Neural cell (in vitro differentiated cells): Measurements from ENCODE around the gene AVEN. TPM values are rescaled to one million over a fixed set of nuclear protein-coding genes. Genes with fewer than 3 reads are reported as not detected.

Experiments
- H2AFZ ChIP-seq: fragments of 200-600, 300-800 bp; sonication (generic), shearing (Covaris generic); 2 replicates; pipeline ENCODE4 v1.6.0; 2014; ENCODE audit warnings: low read depth, mild to moderate bottlenecking, antibody characterized with exemption, low read length, moderate library complexity
- H3F3A ChIP-seq: fragments of 200-600 bp; shearing (Covaris generic); 2 replicates; pipeline ENCODE4 v1.6.1; 2016; ENCODE audit warnings: mild to moderate bottlenecking, moderate library complexity, mixed read lengths, antibody characterized with exemption, low read length; ENCODE audit not compliant: insufficient read depth, poor library complexity, severe bottlenecking
- H3K27ac ChIP-seq: fragments of 200-600, 300-800 bp; sonication (generic), shearing (Covaris generic); 2 replicates; pipeline ENCODE4 v1.5.1; 2014; ENCODE audit warnings: mild to moderate bottlenecking, low read length, moderate library complexity
- H3K27me3 ChIP-seq: fragments of 300-800, 200-600 bp; sonication (generic), shearing (Covaris generic); 2 replicates; pipeline ENCODE4 v1.6.0; 2014; ENCODE audit warnings: mild to moderate bottlenecking, low read depth, low read length, moderate library complexity; ENCODE audit not compliant: insufficient read depth
- H3K36me3 ChIP-seq: fragments of 300-800, 200-600 bp; sonication (generic), shearing (Covaris generic); 2 replicates; pipeline ENCODE4 v1.5.1; 2014; ENCODE audit warnings: mild to moderate bottlenecking, antibody characterized with exemption, low read length, moderate library complexity; ENCODE audit not compliant: insufficient read depth
- H3K4me2 ChIP-seq: fragments of 300-800, 200-600 bp; sonication (generic), shearing (Covaris generic); 2 replicates; pipeline ENCODE4 v1.6.0; 2014; ENCODE audit warnings: mild to moderate bottlenecking, low read length
- H3K4me3 ChIP-seq: fragments of 300-800, 200-600 bp; sonication (generic), shearing (Covaris generic); 2 replicates; pipeline ENCODE4 v1.5.1; 2014; ENCODE audit warnings: mild to moderate bottlenecking, low read length, moderate library complexity
- H3K79me2 ChIP-seq: fragments of 200-600 bp; shearing (Covaris generic); replicated peaks from 2 replicates; pipeline ENCODE4 v1.6.0; 2014; ENCODE audit warnings: mild to moderate bottlenecking, low read length, moderate library complexity; ENCODE audit not compliant: insufficient read depth
- H3K9ac ChIP-seq: fragments of 300-800, 200-600 bp; sonication (generic), shearing (Covaris generic); 2 replicates; pipeline ENCODE4 v1.6.1; 2016; ENCODE audit warnings: mild to moderate bottlenecking, low read length, mixed read lengths
- H3K9me2 ChIP-seq: fragments of 200-600 bp; shearing (Covaris generic); 2 replicates; pipeline ENCODE4 v1.6.1; 2016; ENCODE audit warnings: mild to moderate bottlenecking, low read length, mixed read lengths; ENCODE audit not compliant: insufficient read depth
- H3K9me3 ChIP-seq: fragments of 200-600, 300-800 bp; sonication (generic), shearing (Covaris generic); 2 replicates; pipeline ENCODE4 v1.6.1; 2016; ENCODE audit warnings: mild to moderate bottlenecking, mixed run types, low read length, moderate library complexity, mixed read lengths
- H4K20me1 ChIP-seq: fragments of 200-600 bp; shearing (Covaris generic); 2 replicates; pipeline ENCODE4 v1.6.1; 2016; ENCODE audit warnings: mild to moderate bottlenecking, mixed run types; ENCODE audit not compliant: insufficient read depth
- EP300 ChIP-seq: fragments of 450-650 bp; conservative IDR thresholded peaks from 2 replicates; pipeline ENCODE4 v1.6.1; 2014; ENCODE audit warnings: antibody characterized with exemption, mild to moderate bottlenecking, moderate library complexity; ENCODE audit not compliant: poor library complexity, severe bottlenecking
- EZH2 ChIP-seq: fragments of 200-600, 300-800 bp; shearing (Covaris generic), sonication (generic); IDR thresholded peaks from 2 replicates; pipeline ENCODE4 v1.6.1; 2014; ENCODE audit warnings: antibody characterized with exemption, low read length, borderline replicate concordance, mild to moderate bottlenecking; ENCODE audit not compliant: insufficient read depth, poor library complexity, severe bottlenecking
- MXI1 ChIP-seq: fragments of 450-650 bp; conservative IDR thresholded peaks from 2 replicates; pipeline ENCODE4 v1.6.1; 2014; ENCODE audit warnings: antibody characterized with exemption, mild to moderate bottlenecking; ENCODE audit not compliant: poor library complexity, severe bottlenecking
- POLR2AphosphoS5 ChIP-seq: IDR thresholded peaks from 2 replicates; pipeline ENCODE4 v1.6.1; 2012
- RAD21 ChIP-seq: fragments of 450-650 bp; conservative IDR thresholded peaks from 2 replicates; pipeline ENCODE4 v1.6.1; 2014; ENCODE audit warnings: antibody characterized with exemption, mild to moderate bottlenecking, moderate library complexity
- SMC3 ChIP-seq: fragments of 450-650 bp; conservative IDR thresholded peaks from 2 replicates; pipeline ENCODE4 v1.6.1; 2014; ENCODE audit warnings: antibody characterized with exemption, mild to moderate bottlenecking, moderate library complexity; ENCODE audit not compliant: poor library complexity
- TAF1 ChIP-seq: IDR thresholded peaks from 2 replicates; pipeline ENCODE4 v1.6.1; 2012; ENCODE audit warnings: low read depth
- polyA plus RNA-seq: library from polyadenylated mRNA; depleted of rRNA; stranded (reverse); fragments of >200 nt; gene quantifications from 2 replicates; pipeline ENCODE4 v1.2.3, GENCODE V29; 2014
- TF ChIP-seq, protein P1 (sequence below): fragments of 450-650 bp; IDR thresholded peaks from 2 replicates; pipeline ENCODE4 v1.5.1; 2014; ENCODE audit warnings: antibody characterized with exemption, mild to moderate bottlenecking, moderate library complexity; ENCODE audit not compliant: poor library complexity, severe bottlenecking
- TF ChIP-seq, protein P2 (sequence below): IDR thresholded peaks from 2 replicates; pipeline ENCODE4 v1.6.1; 2012; ENCODE audit warnings: borderline replicate concordance

AVEN gene
- polyA plus RNA-seq, 1 donor from 2014 or later = 14.1 TPM

DNA sequence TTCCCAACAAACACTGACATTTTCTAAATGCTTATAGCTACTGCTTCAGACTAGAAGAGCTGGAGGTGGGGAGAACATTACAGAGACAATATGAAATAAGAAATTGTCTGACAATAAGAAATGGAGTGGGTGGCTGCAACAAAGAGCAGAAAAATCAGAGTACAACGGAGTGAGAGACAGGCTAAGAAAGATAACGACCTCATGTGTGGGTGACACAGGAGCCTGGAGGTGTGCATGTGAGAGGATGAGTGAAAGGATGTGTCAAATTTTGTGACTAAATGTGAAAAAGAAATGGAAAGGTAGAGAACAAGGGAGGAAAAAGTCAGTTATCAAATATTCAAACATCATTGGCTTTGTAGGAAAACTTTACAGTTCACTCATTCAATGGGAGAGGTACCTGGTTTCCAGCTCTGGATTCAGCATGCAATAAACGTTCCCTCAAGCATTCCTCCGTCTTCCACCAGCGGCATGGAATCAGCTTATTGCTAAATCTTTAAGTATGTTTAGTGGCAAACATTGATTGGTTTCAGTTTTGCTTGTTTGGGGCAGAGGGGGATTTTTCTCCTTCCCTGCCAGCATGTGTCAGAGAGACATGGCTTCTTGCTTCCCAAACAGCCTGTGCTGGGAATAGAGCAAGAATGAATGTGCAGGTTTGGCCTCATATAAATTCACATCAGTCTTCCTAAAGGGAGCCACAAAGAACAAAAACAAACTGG lies 174.5 kb downstream of the AVEN start:
- no peak overlapping the region for H3K4me3 ChIP-seq
- H3K27me3 ChIP-seq = no peaks in the 10 kb centered on the region
- H3K79me2 ChIP-seq = no peaks in the 10 kb centered on the region
- no peak for TF ChIP-seq EZH2
- TF ChIP-seq EP300 = no peak
- TF ChIP-seq, protein P1, sequence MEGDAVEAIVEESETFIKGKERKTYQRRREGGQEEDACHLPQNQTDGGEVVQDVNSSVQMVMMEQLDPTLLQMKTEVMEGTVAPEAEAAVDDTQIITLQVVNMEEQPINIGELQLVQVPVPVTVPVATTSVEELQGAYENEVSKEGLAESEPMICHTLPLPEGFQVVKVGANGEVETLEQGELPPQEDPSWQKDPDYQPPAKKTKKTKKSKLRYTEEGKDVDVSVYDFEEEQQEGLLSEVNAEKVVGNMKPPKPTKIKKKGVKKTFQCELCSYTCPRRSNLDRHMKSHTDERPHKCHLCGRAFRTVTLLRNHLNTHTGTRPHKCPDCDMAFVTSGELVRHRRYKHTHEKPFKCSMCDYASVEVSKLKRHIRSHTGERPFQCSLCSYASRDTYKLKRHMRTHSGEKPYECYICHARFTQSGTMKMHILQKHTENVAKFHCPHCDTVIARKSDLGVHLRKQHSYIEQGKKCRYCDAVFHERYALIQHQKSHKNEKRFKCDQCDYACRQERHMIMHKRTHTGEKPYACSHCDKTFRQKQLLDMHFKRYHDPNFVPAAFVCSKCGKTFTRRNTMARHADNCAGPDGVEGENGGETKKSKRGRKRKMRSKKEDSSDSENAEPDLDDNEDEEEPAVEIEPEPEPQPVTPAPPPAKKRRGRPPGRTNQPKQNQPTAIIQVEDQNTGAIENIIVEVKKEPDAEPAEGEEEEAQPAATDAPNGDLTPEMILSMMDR = no peak
- no peak for TF ChIP-seq TAF1
- no peak for TF ChIP-seq RAD21
- TF ChIP-seq POLR2AphosphoS5 = no peak
- TF ChIP-seq, protein P2, sequence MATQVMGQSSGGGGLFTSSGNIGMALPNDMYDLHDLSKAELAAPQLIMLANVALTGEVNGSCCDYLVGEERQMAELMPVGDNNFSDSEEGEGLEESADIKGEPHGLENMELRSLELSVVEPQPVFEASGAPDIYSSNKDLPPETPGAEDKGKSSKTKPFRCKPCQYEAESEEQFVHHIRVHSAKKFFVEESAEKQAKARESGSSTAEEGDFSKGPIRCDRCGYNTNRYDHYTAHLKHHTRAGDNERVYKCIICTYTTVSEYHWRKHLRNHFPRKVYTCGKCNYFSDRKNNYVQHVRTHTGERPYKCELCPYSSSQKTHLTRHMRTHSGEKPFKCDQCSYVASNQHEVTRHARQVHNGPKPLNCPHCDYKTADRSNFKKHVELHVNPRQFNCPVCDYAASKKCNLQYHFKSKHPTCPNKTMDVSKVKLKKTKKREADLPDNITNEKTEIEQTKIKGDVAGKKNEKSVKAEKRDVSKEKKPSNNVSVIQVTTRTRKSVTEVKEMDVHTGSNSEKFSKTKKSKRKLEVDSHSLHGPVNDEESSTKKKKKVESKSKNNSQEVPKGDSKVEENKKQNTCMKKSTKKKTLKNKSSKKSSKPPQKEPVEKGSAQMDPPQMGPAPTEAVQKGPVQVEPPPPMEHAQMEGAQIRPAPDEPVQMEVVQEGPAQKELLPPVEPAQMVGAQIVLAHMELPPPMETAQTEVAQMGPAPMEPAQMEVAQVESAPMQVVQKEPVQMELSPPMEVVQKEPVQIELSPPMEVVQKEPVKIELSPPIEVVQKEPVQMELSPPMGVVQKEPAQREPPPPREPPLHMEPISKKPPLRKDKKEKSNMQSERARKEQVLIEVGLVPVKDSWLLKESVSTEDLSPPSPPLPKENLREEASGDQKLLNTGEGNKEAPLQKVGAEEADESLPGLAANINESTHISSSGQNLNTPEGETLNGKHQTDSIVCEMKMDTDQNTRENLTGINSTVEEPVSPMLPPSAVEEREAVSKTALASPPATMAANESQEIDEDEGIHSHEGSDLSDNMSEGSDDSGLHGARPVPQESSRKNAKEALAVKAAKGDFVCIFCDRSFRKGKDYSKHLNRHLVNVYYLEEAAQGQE = no peak
- no peak for TF ChIP-seq SMC3
- TF ChIP-seq MXI1 = no peak
- no peaks in the 10 kb centered on the region for H3F3A ChIP-seq
- H3K4me2 ChIP-seq = no peak overlapping the region
- no peak overlapping the region for H3K9ac ChIP-seq
- H3K9me2 ChIP-seq = no peaks in the 10 kb centered on the region
- no peak overlapping the region for H2AFZ ChIP-seq
- H3K9me3 ChIP-seq = no peaks in the 10 kb centered on the region
- H3K36me3 ChIP-seq = no peaks in the 10 kb centered on the region
- H3K27ac ChIP-seq = no peak overlapping the region
- no peaks in the 10 kb centered on the region for H4K20me1 ChIP-seq

DNA sequence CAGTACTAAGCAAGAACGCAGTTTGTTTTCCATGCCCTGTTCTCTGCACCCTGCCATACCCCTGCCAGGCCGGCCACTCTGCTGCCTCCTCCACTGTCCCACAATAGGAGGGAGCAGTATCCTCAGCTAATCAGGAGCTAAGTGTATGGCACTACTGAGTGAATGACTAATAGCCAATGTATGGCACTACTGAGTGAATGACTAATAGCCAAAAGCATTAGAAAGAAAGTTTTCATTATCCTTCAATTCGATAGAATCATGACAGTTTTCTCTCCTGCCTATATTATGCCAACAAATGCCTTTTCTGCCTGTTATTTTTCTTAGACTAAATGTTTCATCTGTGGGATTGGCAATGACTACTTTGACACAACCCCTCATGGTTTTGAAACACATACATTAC lies 178.2 kb downstream of the AVEN start:
- Histone ChIP-seq H2AFZ (no peak overlapping the region), H3K4me3 (no peak overlapping the region), H3K9ac (no peak overlapping the region), H3K4me2 (no peak overlapping the region), H4K20me1 (no peaks in the 10 kb centered on the region), H3F3A (no peaks in the 10 kb centered on the region), H3K9me2 (no peaks in the 10 kb centered on the region), H3K36me3 (no peaks in the 10 kb centered on the region), H3K27ac (no peak overlapping the region), H3K27me3 (no peaks in the 10 kb centered on the region), H3K79me2 (no peaks in the 10 kb centered on the region), H3K9me3 (no peaks in the 10 kb centered on the region)
- TF ChIP-seq MXI1 = no peak
- no peak for TF ChIP-seq RAD21
- no peak for TF ChIP-seq POLR2AphosphoS5
- no peak for TF ChIP-seq SMC3
- TF ChIP-seq, protein P2 = no peak
- TF ChIP-seq, protein P1 = no peak
- TF ChIP-seq EP300 = no peak
- TF ChIP-seq EZH2 = no peak
- TF ChIP-seq TAF1 = no peak
